Activated CD8-positive, alpha-beta memory T cell treated with anti-CD3 and anti-CD28 coated beads, Interleukin-2, amount 50 U/mL, for 48 hours (primary cell): ENCODE measurements around the gene COPA.
A peak's percentile ranks its signal among the peaks of the same experiment; 100 is the strongest.
"Not testable (repeated sequence)": the region's sequence is repeated elsewhere in the genome, so short reads cannot be mapped to it uniquely, and the experiment has no call there.

ENCODE experiments used
- DNase-seq: peaks from one replicate; pipeline ENCODE4 v3.0.0-alpha.2; 2020

COPA gene

DNA sequence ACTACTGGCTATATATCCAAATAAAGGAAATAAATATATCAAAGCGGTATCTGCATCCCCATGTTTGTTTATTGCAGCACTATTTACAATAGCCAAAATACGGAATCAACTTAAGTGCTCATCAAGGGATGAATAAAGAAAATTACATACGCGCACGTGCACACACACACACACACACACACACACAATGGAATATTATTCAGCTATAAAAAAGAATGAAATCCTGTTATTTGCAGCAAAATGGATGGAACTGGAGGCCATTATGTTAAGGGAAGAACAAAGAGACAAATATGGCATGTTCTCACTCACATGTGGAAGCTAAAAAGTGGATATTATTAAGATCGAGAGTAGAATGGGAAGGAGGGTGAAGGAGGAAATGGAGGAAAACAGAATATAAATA, 20.2 kb downstream of the COPA start:
- DNase-seq = no peak

- no peak for DNase-seq
Measured at GRCh38 chr1:160315359-160315758, 27.7 kb downstream of the COPA start.

DNA sequence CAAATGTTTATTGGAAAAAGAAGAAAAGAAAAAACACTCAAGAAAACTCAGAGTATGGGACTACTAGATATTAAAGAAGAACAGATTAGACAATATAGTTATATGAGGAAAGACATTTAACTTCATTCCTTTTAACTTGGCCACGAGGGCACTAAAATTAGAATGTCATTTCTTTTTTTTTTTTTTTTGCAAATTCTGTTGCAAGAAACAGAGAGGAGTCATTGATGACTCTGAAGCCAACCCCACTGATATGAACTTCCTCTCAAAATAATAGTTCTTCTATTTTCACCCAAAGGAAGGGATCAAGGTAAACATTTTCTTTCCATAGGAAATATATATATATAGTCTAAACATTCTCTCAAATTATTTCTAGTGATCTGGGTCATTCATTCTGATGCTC, 33.5 kb downstream of the COPA start:
- no peak for DNase-seq

GRCh38 chr1:160309185-160309557, 33.9 kb downstream of the COPA start:
- DNase-seq = no peak

DNA sequence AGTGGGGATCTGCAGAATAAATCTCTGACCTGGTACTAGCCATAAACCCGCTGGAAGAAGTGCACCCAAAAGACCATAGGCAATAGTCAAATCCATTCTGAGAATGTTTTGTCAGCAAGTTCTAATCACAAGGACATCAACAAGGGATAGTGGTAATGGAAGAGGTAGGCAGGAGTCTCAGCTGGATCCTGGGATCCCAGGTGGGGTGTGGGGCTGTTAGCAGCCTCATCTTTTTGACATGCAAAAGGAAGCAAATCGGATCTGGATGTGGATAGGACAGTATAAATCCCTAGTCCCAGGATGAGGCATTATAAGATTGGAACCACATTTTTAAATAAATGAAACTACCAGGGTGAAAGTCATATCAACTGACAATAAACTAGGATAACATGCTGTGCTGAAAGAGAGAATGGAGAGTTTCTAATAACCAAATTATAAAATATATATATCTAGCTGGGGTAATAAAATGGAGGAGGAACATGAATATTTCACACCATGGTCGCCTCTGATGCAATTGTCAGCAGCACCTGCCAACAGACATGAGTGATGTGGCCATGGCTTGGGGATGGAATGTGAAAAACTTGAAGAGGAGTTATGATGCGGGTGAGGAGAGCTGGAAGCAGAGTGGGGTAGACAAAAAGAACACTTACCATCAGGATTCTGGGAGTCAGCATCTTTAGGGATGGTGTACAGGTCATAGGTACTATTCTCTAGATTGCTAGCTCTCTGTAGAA, 34.4 kb downstream of the COPA start:
- DNase-seq = no peak

GRCh38 chr1:160307118-160307791, 35.8 kb downstream of the COPA start:
- no peak for DNase-seq

- no peak for DNase-seq
Measured at GRCh38 chr1:160300173-160300572, 42.9 kb downstream of the COPA start.

GRCh38 chr1:160296036-160296435, 47.0 kb downstream of the COPA start:
- DNase-seq = no peak

DNA sequence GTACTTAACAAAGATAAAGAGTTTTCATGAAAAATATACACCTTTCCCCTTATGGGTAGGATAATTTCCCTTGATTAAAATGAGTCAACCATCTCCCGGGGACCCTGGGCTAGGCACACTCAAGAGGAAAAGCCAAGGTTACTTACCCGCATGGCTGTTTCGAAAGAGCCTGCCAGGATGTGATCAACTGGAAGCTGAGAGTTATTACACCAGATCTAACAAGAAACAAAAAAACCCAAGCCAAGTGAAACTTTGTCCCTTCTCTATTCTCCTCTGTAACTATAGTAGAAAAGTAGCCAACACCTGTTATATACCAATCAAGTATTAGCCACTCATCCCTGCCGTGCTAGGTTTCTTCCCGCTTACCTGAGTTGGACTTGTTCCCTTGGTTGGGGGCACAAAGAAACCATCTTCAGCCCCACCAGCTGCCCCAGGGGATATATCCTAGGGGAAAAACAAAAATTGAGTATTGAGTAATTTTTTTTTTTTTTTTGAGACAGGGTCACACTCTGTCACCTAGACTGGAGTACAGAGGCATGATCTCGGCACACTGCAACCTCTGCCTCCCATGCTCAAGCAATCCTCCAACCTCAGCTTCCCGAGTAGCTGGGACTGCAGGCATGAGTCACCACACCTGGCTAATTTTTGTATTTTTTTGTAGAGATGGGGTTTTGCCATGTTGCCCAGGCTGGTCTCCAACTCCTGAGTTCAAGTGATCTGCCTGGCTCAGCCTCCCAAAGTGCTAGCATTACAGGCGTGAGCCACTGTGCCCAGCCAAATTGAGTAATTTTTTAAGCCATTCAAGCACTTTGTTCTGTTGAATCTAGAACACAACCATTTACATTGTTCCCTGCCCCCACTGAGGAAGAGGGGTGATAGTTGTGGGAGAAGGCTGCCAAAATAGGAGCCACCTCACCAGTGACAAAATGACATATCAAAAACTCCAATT, 49.8 kb downstream of the COPA start:
- no peak for DNase-seq

DNA sequence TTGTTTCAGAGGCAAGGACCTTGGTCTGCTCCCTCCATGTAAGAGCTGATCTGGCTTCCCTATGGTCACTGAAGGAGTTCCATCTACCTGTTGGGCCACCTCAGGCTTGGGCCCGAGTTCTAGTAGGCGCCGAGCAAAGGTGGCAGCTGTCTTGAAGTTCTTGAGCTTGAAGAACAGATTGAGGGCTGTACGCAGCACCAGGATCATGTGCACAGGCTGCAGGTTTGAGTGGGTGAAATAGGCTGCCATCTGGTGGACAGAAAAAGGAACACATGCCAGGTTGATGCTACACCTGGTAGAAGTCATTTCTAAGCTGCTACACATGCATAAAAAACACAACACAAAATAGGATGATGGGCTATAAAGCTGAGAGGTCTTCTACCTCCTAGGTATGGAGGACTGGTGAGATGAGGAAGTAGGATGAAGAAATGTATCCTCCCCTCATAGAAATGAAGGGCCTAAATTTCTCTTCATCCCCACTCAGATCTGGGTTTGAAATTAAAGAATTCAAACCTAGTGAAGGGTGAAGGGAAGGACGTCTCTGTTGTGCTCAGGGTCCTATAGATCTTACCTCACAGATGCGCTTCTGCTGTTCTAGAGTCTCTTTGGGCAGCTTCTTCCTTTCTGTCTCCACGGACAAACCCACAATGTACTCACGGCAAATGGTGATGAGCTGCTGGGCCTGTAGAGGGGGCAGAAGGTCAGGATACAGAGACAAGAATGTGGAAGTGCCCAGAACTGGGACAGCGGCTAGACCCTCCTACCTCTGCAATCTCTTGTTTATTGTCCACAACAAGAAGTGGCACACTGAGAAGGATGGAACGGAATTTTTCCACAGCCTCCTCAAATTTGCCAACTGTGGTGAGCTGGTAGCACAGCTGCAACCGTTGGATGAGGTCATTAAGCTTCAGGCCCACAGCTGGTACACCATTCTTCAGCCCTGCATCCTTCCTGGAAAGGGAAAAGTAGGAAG, 51.5 kb downstream of the COPA start:
- peak; percentile 70 for DNase-seq

DNA sequence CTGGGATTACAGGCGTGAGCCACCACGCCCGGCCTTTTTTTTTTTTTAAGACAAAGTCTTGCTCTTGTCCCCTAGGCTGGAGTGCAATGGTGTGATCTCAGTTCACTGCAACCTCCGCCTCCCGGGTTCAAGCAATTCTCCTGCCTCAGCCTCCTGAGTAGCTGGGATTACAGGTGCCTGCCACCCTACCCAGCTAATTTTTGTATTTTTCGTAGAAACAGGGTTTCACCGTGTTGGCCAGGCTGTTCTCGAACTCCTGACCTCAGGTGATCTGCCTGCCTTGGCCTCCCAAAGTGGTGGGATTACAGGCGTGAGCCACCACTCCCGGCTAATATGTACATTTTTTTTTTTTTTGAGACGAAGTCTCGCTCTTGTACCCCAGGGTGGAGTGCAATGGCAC, 55.3 kb downstream of the COPA start:
- not testable (repeated sequence) for DNase-seq

DNA sequence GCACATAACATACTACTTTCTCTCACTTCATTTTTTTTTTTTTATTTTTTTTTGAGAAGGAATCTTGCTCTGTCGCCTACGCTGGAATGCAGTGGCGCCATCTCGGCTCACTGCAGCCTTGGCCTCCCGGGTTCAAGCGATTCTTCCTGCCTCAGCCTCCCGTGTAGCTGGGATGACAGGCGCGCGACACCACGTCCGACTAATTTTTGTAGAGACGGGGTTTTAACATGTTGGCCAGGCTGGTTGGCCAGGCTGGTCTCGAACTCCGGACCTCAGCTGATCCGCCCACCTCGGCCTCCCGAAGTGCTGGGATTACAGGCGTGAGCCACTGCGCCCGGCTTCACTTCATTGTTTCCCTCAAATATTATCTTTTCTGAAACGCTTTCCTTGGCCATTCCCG, 57.5 kb downstream of the COPA start:
- DNase-seq = no peak

DNA sequence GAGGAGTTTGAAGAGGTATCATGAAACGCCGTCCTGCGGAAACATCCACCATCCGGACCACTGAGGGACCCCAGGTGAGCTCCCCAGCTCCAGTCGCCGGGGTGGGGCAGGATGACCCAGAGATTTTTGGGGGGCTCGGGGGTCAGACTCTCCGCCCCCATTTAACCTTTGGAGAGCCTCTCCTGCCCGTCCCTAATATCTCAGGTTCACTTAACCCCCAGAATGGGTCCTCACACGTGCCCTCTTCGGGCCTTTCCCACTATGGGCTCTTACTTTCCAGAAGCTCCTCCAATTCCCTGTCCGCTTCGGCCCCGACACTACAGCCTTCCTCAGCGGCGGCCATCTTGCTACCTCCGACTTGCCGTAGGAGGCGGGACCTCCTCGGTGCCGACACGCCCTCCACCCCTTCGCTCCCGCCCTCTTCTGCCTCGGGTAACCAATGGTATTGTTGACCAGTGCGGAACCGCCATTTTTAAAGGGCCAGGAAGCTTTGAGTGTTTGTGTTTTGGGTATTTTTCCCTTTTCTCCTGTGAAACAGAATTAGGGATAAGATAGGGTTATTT, 58.2 kb downstream of the COPA start, which contains the start of gene PEX19:
PEX19 (minus strand) TSS at position 352 of the 563 bp plus-strand sequence; CDS start at position 343, 9 bp downstream.
- peak; percentile 95 for DNase-seq

- DNase-seq = no peak
Measured at GRCh38 chr1:160284220-160284781, 58.7 kb downstream of the COPA start.

DNA sequence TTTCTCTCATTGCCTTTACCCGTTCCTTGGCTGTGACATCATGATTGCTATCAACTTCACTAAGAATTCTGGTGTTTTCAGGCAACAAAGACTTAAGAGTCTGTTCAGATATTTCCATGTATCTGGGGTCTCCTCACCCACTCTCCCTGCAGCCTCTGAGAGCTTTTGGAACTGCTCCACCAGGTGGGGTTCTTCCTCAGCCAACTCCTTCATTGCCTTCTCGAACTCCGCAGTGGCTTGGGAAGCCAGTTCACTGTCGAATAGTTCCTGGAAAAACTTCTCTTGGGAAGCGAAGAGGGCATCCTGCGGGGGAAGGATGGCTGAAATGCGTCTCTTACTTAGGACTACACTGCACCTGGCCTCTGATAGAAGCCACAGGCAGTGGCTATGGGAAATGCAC, 60.2 kb downstream of the COPA start:
- DNase-seq = no peak

- DNase-seq = no peak
Measured at GRCh38 chr1:160277987-160278386, 65.1 kb downstream of the COPA start.

GRCh38 chr1:160277330-160277729, 65.7 kb downstream of the COPA start:
- no peak for DNase-seq

GRCh38 chr1:160271025-160271424, 72.0 kb downstream of the COPA start:
- no peak for DNase-seq

- no peak for DNase-seq
Measured at GRCh38 chr1:160267284-160267991, 75.6 kb downstream of the COPA start.

DNA sequence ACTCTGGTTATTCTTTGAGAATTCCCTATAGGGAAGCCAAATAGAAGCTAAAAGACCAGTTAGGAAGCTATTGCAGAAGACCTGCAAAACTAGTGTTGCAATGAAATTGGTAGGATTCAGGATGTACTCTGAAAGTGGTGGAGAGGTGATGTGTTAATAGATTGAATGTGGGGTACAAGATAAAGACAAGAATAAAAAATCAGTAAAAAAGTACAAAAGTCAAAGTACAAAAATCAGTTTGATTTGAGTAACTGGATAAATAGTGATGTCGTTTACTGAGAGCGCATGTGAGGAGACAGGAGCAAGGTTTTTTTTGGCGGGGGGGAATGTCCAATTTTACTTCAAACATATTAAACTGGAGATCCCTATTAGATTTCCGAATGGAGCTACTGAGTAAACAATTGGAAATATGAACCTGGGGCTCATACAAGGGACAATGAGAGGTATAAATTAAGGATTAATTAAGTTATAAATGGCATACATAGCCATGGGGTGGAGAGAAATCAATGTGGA, 78.2 kb downstream of the COPA start:
- no peak for DNase-seq
